GM19455 (cell line): ENCODE results near the gene OR2F2.

ENCODE experiments used
- ATAC-seq: cut with Tn5 transposase; IDR thresholded peaks from one replicate; pipeline ENCODE4 v1.9.1; 2021; ENCODE audit not compliant: unreplicated experiment

The OR2F2 gene

DNA sequence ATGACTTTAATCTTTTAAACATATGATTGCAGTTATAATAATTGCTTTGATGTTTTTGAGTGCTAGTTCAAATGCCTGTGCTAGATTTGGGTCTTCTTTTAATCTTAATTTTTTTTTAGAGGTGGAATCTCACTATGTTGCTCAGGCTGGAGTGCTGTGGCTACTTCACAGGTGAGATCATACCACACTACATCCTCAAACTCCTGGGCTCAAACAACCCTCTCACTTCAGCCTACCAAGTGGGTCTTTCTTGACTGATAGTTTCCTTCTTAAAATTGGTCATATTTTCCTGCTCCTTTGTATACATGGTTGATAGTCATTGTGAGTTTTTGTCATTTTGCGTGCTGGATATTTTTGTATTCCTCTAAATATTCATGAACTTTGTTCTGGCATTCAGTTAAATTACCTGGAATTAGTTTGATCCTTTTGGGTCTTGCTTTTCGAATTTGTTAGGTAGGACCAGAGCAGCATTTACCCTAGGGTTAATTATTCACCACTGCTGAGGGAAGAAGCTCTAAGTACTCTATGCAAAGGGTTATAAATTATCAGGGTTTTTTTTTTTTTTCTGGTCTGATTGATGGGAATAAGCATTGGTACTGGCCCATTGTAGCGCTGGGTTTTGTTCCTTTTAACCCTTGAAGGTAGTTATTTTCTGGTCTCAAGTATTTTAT, 21.0 kb upstream of the OR2F2 start:
- ATAC-seq, result no peak

DNA sequence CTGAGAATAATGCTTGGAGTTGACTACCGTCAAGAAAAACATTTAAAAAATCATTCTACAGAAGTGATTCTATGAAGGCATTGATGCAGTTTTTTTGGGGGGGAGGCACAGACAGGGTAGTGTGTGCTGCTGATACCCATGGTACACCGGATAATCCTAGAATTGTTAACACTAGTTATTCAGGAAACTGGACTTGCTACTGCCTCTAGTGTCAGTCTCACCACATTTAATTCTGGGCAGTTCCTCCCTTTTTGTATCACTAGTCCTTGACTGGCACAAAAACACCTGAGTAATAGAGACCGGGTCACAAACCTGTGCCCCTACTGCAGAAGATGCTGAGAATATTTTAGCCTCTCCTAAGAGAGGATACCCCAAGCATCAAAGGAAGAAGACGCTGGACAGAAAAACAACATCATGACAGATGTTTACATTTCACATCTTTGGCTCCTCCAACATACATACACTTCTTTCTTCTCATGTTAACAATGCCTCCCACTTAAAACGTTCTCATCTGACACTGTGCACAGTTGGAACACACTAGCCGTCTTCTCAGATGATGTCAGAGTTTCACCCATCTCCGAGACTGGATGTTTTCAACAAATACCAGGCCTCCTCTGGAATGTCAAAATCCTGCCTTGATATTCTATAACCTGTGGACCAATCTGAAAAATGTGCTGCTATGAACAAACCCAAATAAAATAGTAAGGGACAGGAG, 19.9 kb upstream of the OR2F2 start:
- no peak for ATAC-seq

DNA sequence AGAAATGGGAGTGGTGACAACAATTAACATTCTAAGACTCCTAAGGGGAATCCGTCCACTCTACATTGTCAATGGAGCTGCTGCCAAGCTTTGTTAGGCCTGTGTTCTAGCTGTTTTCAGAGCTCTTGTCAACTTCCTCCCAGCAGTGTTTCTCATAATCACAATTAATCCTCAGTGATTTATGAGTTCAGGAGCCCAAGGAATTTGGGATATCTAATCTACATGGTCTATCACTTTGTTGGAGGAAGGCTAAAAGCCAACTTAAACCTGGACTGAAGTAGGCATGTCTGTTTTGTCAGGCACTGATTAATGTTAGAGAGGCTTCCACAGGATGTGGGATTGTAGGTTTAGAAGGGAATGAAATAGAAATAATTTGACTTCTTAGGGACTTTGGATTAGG, 10.2 kb upstream of the OR2F2 start:
- ATAC-seq, result no peak

DNA sequence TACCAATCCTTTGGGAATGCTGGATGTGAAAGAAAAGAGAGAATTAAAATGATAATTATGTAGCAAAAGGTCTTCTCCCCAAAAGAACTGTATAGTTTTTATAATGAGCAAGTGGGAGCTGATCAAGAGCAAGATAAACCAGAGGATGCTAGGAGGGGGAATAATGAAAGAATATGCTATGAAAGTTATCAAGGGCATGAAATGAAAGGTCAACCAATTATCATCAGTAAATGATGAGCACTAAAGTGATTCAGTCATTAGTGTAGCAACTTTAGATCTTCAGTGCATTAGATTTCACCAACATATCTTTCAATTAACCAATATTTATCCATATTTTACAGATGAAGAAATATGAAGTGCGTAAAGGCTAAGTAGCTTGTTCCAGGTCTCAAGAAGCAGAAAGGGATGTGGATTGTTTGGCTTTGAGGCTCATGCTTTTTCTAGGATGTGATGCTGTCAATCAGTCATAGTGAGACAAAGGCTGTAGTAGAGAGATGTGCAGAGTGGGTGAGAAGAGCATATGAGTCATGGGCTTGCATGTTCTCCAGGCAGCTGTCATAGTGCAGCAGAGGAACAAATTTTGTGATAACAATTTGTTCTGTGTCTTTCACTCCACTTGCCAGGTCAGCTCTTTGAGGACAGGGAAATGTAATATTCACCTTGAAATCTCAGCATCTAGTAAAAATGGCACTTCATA, 5.7 kb upstream of the OR2F2 start:
- no peak for ATAC-seq

DNA sequence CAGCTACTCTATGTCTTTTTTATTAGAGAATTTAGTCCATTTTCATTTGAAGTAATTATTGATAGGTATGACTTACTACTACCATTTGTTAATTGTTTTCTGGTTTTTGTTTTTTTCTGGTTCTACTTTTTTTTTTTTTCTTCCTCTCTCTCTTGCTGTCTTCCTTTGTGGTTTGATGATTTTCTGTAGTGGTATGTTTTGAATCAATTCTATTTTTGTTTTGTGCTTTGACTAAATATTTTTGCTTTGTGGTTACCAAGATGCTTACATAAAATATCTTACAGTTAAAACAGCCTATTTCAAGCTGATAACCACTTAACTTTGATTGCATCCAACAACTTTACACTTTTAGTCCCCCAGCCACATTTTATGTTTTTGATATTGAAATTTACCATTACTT, 3.3 kb upstream of the OR2F2 start:
- ATAC-seq, result no peak

DNA sequence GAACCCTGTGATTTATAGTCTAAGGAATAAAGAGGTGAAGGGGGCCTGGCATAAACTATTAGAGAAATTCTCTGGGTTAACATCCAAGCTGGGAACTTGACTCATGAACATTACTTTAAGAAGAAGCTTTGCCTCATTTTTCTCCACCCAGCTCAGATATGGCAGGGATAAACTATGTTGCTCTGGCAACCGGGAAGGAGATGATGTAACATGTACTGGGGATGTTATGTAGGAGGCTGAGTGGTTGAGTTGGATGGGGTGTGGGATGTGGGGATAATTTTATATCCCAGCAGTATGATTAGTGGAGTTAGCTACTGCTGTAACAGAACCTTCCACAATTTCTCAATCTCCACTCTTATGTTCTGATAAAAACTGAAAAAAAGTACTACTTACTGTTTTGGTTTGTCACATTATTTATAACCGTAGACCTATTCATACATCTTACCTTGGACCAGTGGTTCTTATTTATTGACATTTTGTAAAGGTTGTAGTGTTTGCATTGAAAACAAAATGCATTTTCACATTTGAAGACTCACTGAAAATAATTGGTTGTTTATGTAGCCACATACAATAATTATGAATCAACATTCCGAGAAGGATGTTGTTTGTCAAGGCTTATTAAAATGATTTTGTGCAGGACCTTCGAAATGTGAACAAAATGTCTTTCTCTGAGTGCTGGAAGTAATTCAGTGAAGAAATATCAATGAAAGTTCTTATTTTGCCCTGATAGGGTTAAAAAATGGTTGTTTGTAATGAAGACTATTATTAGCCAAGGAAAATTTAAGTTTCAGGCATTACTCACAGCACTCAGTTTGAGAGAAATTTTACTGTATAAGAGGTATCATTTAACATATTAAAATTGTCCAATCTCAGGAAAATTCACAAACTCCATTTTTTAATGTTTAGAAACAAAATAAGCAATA, 1.3 kb downstream of the OR2F2 start:
- ATAC-seq, result no peak

DNA sequence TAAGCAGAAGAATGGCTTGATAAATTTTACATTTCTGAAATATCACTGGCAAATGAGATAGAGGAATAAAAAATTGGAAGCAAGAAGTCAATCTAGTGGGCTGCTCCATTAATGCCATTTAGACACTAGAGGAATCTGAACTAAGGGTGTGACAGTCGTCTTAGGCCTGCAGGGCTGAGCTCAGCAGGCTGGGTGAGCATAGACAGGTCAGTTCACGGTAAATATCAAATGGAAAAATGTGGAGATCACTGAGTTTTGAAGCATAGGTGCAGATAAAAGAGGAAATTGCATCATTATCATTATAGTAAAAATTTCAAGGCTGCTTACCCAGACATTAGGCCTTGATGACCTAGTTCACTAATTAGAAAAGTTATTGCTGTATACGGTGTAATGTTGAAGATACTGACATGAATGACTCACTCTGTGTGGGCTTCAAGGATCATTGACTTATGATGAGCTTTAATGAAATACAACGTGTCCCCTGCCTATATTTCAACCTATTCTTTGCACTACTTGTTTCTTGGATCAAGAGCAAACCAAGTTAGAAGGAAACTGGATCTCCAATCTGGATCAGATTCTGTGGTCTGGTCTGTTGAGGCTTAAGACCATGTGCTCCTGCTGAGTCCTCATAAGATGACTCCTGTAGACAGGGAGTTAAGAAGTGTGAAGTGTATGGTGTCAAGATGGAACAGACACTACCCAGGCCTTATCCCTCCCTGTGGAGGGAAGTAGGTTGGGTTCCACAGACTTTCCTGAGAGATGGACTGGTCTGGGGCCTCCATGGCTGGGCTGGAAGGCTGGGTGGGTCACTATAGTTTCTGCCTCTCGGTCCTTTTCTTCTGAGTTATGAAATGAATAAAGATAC, 3.6 kb downstream of the OR2F2 start:
- ATAC-seq, result no peak

DNA sequence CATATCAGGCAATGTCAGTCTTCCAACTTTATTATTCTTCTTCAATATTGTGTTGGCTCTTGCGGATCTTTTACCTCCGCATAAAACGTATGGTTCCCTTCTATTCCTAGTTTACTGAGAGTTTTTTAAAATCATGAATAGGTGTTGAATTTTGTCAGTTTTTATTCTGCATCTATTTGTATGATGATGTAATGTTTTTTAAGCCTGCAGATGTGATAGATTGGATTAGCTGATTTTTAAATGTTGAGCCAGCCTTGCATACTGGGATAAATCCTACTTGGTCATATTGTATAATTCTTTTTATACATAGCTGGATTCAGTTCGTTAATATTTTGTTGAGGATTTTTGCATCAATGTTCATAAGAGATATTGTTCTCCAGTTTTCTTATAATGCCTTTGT, 10.4 kb downstream of the OR2F2 start:
- ATAC-seq, result no peak

DNA sequence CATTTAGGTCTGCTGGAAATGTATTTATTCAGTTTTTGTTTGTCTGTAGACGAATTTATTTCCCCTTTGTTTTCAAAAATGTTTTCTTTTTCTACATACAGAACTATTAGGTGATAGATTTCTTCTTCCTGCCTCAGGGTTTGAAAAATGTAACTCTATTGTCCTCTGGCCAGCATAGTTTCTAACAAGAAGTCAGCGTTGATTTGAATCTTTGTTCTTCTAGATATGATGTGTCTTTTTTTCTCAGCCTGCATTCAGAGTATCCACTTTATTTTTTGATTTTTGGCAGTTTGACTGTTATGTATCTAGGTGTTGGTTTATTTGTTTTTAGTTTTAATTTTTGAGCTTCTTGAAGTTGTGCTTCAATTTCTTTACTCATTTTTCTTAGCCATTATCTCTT, 12.1 kb downstream of the OR2F2 start:
- ATAC-seq, result no peak

DNA sequence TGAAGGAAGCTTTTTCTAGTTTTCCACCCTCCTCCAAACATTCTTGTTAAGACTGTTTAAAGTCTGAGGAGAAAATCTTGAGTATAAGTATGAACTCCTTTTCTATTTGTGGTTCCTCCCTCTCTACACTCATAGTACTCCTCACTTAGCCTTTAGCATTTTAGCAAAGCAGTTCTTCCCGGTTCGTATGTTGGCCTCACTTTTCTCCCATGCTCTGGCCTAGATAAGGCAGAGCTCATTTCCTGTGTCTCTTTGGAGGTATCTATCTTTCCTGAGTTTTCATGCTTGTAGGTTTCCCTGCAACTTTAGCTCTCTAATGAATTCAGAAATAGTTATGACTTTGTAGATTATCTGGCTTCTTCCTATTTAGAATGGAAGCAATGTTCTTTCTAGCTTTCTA, 13.7 kb downstream of the OR2F2 start:
- ATAC-seq, result no peak

DNA sequence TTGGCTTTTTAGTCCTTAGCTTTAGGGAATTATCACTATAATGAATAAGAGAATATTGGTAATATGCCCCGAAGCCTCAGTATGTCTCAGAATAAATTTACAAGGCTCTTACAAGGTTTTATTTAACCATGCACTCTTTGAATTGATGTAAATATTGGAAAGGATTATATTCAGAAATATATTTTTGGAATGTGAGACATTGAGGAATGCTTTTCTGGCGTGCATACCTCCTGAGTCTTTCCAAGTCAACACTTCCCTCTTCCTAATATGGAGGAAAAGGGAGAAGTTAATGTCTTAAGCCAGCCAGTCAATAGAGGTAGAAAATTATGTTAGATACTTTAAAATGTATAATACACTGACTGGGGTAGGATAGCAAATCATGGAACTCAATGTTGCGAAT, 18.4 kb downstream of the OR2F2 start:
- no peak for ATAC-seq

DNA sequence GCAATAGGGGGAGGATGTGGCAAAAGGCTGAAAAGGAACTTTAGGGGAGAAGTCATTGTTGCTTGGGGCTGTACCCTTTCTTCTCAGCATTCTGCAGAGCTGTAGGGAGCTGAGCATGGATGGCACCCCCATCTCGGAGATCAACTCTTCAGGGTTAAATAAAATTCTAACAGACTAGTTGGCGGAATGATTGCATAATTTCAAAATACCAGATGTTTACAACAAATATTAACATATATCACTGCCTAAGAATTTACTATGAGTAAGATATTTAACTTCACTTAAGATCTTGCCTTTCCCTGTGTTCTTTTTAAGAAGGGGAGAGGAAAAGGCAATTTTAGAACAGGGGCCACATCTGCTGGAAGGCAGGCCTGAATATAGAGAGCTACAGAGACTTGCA, 19.1 kb downstream of the OR2F2 start:
- ATAC-seq, result no peak

DNA sequence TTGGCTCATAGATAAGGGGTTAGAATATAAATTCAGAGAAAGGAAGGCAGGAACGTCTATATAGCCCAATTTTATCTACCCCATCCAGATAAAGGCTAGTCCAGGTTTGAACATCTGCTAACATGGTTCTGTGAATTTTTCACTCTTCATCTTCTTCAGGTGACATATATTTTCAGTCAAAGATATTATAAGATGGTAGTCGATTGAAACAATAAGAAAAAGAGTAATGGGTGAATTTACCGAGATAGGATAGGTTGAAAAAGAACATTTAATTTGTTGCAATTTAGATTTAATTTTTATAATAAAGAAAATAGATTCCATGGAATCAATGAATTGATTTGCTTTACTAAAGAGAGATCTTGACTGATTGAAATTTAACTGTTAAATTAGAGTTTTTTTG, 19.5 kb downstream of the OR2F2 start, which contains the start of gene OR2F1:
Gene OR2F1, plus strand, starts transcription at position 301 of the 400 bp plus-strand sequence. CDS start 5,127 bp downstream, outside the sequence.
- ATAC-seq, result no peak

DNA sequence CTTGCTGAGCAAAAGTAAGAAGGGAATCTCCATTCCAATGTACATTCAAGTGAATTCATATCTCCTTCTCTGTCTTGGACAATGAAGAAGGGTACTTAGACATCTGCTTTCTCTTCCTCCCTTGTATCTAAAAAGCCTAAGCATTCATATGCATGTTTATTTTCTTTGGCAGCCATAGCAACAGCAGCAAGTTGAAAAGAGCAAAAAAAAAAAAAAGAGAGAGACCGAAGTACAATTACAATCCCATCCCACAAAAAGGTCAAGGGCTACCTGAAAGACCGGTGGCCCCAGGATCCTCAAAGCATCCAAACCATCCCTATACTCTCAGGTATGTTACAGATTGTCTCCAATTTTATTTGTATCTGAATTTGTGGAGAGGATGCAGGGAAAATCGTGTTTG, 23.7 kb downstream of the OR2F2 start:
- ATAC-seq, result no peak

DNA sequence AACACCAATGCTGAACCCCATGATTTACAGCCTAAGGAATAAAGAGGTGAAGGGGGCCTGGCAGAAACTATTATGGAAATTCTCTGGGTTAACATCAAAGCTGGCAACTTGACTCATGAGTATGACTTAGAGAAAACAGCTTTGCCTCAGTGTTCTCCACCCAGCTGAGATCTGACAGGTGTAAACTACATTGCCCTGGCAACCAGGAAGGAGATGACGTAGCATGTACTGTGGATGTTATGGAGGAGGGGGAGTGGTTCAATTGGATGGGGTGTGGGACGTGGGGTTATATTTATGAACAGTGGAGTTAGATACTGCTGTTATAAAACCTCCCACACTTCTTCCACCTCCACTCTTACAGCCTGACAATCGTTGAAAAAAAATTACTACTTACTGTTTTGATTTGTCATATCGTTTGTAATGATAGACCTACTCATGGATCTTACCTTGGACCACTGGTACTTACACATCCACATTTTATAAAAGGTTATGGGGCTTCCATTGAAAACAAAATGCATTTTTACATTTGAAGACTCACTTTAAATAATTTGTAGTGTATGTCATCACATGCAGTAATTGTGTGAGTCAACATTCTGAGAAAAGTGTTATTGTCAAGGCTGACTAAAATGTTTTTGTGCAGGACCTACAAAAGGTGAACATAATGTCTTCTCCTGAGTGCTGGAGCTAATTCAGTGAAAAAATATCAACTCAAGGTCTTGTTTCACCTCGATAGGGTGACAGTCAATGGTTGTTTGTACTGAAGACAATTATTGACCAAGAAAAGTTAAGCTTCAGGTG, 26.0 kb downstream of the OR2F2 start:
- no peak for ATAC-seq

DNA sequence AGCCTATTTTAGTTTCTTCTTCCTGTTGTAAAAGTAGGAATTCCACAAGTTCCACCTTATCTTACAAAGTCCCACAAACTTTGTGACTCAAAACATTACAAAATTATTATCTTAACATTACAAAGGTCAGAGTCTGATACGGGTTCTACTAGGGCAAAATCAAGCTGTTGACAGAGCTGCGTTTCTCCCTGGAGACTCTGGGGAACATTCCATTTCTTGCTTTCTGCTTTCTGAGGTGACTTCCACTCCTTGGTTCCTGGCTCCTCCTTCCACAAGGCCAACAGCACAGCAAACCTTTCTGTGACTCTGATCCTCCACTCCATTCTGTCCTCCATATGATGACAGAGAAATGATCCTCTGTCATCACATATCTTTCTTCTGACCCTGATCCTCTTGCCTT, 30.2 kb downstream of the OR2F2 start:
- ATAC-seq, result no peak

DNA sequence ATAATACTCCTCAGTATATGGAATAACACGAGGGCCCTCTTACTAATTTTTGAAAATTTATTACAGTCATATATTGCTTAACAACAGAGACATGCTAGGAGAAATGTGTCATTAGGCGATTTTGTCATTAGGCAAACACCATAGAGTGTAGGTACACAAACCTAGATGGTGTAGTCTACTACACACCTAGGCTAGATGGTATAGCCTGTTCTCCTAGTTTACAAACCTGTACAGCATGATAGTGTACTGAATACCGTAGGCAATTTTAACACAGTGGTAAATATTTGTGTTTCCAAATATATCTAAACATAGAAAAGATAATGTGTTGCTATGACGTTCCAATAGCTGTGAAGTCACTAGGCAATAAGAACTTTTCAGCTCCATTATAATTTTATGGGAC, 32.4 kb downstream of the OR2F2 start:
- no peak for ATAC-seq

DNA sequence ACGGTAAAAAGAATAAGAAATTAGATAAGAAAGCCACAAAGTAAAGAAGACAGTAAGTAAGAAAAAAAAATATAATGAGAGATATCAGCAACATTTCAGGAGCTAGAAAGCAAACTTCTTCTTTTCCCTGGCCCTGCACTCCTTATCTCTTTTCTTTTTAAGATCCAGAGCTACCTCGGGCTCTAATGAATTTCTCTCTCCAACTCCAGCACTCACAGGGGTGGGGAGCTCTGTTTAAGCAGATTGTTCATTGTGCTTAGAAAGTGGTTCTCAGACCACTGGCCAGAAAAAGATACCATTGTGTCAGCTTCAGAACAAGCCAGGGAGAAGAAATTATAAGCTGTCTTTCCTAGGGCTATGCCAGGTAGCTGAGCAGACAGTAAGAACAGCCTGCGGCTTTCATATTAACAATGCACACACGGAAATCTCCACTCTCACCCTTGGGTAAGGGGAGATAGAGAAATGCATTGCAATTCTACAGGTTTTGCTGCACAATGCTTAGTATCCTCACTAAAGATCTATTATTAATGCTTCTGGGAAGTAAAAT, 38.9 kb downstream of the OR2F2 start:
- no peak for ATAC-seq

DNA sequence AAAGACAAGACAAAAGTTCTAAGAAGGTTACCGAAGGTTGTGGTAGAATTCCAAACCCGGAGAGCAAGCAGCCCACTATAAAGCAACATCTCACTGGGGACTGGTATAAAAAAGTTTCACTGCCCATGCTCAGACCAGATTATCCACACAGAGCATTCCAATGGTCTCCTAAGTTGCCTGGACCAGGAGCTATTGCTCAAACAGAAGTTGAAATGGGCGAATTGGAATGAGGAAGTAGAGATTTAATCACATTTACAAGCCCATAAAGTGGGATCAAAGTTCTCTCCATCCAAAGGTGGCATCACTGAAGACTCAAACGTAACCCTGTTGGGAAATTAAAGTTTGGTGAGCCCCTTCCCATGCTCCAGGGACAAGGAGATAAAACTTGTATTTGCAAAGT, 39.4 kb downstream of the OR2F2 start:
- ATAC-seq, result no peak
